Measurements from ENCODE around the gene RPL15. TPM values are rescaled to one million over a fixed set of nuclear protein-coding genes. Genes with fewer than 3 reads are reported as not detected.
"Not testable (repeated sequence)": the region's sequence is repeated elsewhere in the genome, so short reads cannot be mapped to it uniquely, and the experiment has no call there.

The RPL15 gene
- total and polyA plus RNA-seq, 10 of the 15 experiments (the other 5 are each of a cell fraction or from before 2014, with no cell fraction given): 2,885 to 10,761 (median 4,017) TPM

- H3K36me3 ChIP-seq (ENCODE audit: control insufficient read depth in 2 of 2, insufficient read depth in 2 of 2, low read length in 1 of 2); POLR2A ChIA-PET; H3K9me3 ChIP-seq (replicated peaks; ENCODE audit: control insufficient read depth, insufficient read depth, low read length); DNase-seq (ENCODE audit: low read depth, low spot score); RAD21 ChIA-PET (ENCODE audit: unreplicated experiment); FAIRE-seq; in situ Hi-C loops (cut with MboI); H3K27me3 ChIP-seq (replicated peaks in 1 of 2; ENCODE audit: control insufficient read depth in 2 of 2, insufficient read depth in 2 of 2, low read length in 1 of 2); intact Hi-C loops (cut with micrococcal nuclease; ENCODE audit: unreplicated experiment); H3K4me1 ChIP-seq (ENCODE audit: control insufficient read depth, insufficient read depth, low read length); H3K9ac ChIP-seq (ENCODE audit: control insufficient read depth, insufficient read depth, low read length); H3K27ac ChIP-seq (ENCODE audit: control insufficient read depth, insufficient read depth); H4K20me1 ChIP-seq (ENCODE audit: control insufficient read depth, insufficient read depth); ATAC-seq; H2AFZ ChIP-seq (ENCODE audit: control insufficient read depth, low read depth, low read length); CTCF ChIA-PET; H3K4me3 ChIP-seq; BruUV-seq (replicated peaks); H3K4me2 ChIP-seq (ENCODE audit: control insufficient read depth, insufficient read depth): not testable (repeated sequence)
- peaks cover 17% of the 10 kb centered on the region for H3K79me2 ChIP-seq (ENCODE audit: control insufficient read depth, insufficient read depth, low read length)
- WGBS (ENCODE audit: insufficient coverage, insufficient replicate concordance, low lambda C conversion rate, missing lambda C conversion rate): 96% methylated on average over 4 of the region's 4 CpGs
- SMC1A ChIA-PET (ENCODE audit: uncharacterized antibody, unreplicated experiment): interaction anchor here (1.1 kb wide), 1 partner anchor 35 kb away, joined by 4 read pairs; the partner anchor contains the start of genes NKIRAS1 and RPL15
- TF ChIP-seq NFYB (IDR thresholded peaks at IDR 0.05; ENCODE audit: insufficient read depth, low read depth, low read length): peak; percentile 74
Measured at GRCh38 chr3:23881993-23882392, 34.9 kb upstream of the RPL15 start.

- intact Hi-C loops (cut with micrococcal nuclease; ENCODE audit: unreplicated experiment): no loop called here
- Histone ChIP-seq H3K79me2 (ENCODE audit: control insufficient read depth, insufficient read depth, low read length) (peaks cover 12% of the 10 kb centered on the region), H3K9ac (ENCODE audit: control insufficient read depth, insufficient read depth, low read length) (no peak overlapping the region), H3K27ac (ENCODE audit: control insufficient read depth, insufficient read depth) (no peak overlapping the region), H3K27me3 (replicated peaks in 1 of 2; ENCODE audit: control insufficient read depth in 2 of 2, insufficient read depth in 2 of 2, low read length in 1 of 2) (no peaks in the 10 kb centered on the region), H3K4me1 (ENCODE audit: control insufficient read depth, insufficient read depth, low read length) (no peaks in the 10 kb centered on the region), H3K9me3 (replicated peaks; ENCODE audit: control insufficient read depth, insufficient read depth, low read length) (no peaks in the 10 kb centered on the region), H4K20me1 (ENCODE audit: control insufficient read depth, insufficient read depth) (no peaks in the 10 kb centered on the region; the same call in 1 of the 2 replicates), H3K4me2 (ENCODE audit: control insufficient read depth, insufficient read depth) (no peak overlapping the region), H3K4me3 (no peak overlapping the region), H2AFZ (ENCODE audit: control insufficient read depth, low read depth, low read length) (no peak overlapping the region), H3K36me3 (ENCODE audit: control insufficient read depth in 2 of 2, insufficient read depth in 2 of 2, low read length in 1 of 2) (peaks cover 5 to 6% of the 10 kb centered on the region in 2 experiments; a peak in 3 of 4 replicates)
- BruUV-seq (replicated peaks): no TSS peak
- TF ChIP-seq FOXK2 (IDR thresholded peaks at IDR 0.05): no peak
- no peak for TF ChIP-seq STAT1 (conservative IDR thresholded peaks at IDR 0.05)
- no peak for TF ChIP-seq IRF4 (IDR thresholded peaks at IDR 0.05; ENCODE audit: low read depth, low read length)
- no peak for TF ChIP-seq YY1 (IDR thresholded peaks at IDR 0.05; ENCODE audit: low read depth, low read length)
- TF ChIP-seq CHD1 (IDR thresholded peaks at IDR 0.05; ENCODE audit: low read depth, low read length): no peak
- no peak for TF ChIP-seq MTA3 (IDR thresholded peaks at IDR 0.05; ENCODE audit: borderline replicate concordance, low read length)
- TF ChIP-seq CTCF (IDR thresholded peaks at IDR 0.05 in 2 of 3, conservative IDR thresholded peaks at IDR 0.05 in 1 of 3; ENCODE audit: control insufficient read depth in 2 of 3, extremely low read depth in 1 of 3, insufficient read depth in 1 of 3, low read depth in 3 of 3, low read length in 3 of 3): no peak
- ChIA-PET POLR2A (no interaction called here), RAD21 (ENCODE audit: unreplicated experiment) (no interaction called here), CTCF (interaction anchor here (0.6 kb wide), 1 partner anchor 26 kb away, joined by 4 read pairs; no protein-coding TSS in a partner anchor), SMC1A (ENCODE audit: uncharacterized antibody, unreplicated experiment) (interaction anchor here (1.1 to 1.2 kb wide), 2 partner anchors 34 to 687 kb away, joined by 3 to 4 read pairs; partner anchors contain the start of genes NKIRAS1 and RPL15)
- 98% methylated on average over 12 of the region's 28 CpGs for WGBS (ENCODE audit: insufficient coverage, insufficient replicate concordance, low lambda C conversion rate, missing lambda C conversion rate)
- ATAC-seq: no peak; the same call in 2 of the 3 replicates
- in situ Hi-C loops (cut with MboI): no loop called here
- DNase-seq (ENCODE audit: low read depth, low spot score): no peak
- no peak for FAIRE-seq
Measured at GRCh38 chr3:23882487-23882918, 34.4 kb upstream of the RPL15 start.
